AG10803 (cell line): Measurements from ENCODE around the gene EVX2.

Source experiments
- DNase-seq: peaks from one replicate; pipeline ENCODE4 v3.0.0; 2010; ENCODE audit warnings: low read depth
- H3K4me3 ChIP-seq: 2 replicates; pipeline ENCODE4 v1.5.1; 2011; ENCODE audit warnings: mild to moderate bottlenecking, low read length, control low read depth
- TF ChIP-seq, protein P1 (sequence below): conservative IDR thresholded peaks from 2 replicates; pipeline ENCODE4 v1.5.1; 2011; ENCODE audit warnings: mild to moderate bottlenecking, low read length, control low read depth, inconsistent platforms

Gene EVX2

GRCh38 chr2:176110415-176111308, 26.9 kb upstream of the EVX2 start:
- TF ChIP-seq, protein P1, sequence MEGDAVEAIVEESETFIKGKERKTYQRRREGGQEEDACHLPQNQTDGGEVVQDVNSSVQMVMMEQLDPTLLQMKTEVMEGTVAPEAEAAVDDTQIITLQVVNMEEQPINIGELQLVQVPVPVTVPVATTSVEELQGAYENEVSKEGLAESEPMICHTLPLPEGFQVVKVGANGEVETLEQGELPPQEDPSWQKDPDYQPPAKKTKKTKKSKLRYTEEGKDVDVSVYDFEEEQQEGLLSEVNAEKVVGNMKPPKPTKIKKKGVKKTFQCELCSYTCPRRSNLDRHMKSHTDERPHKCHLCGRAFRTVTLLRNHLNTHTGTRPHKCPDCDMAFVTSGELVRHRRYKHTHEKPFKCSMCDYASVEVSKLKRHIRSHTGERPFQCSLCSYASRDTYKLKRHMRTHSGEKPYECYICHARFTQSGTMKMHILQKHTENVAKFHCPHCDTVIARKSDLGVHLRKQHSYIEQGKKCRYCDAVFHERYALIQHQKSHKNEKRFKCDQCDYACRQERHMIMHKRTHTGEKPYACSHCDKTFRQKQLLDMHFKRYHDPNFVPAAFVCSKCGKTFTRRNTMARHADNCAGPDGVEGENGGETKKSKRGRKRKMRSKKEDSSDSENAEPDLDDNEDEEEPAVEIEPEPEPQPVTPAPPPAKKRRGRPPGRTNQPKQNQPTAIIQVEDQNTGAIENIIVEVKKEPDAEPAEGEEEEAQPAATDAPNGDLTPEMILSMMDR: no peak
- DNase-seq: no peak
- no peak overlapping the region for H3K4me3 ChIP-seq

- H3K4me3 ChIP-seq: no peak overlapping the region
- TF ChIP-seq, protein P1: no peak
- no peak for DNase-seq
These were observed 26.2 kb upstream of the EVX2 start for GRCh38 chr2:176109946-176110345.

DNA sequence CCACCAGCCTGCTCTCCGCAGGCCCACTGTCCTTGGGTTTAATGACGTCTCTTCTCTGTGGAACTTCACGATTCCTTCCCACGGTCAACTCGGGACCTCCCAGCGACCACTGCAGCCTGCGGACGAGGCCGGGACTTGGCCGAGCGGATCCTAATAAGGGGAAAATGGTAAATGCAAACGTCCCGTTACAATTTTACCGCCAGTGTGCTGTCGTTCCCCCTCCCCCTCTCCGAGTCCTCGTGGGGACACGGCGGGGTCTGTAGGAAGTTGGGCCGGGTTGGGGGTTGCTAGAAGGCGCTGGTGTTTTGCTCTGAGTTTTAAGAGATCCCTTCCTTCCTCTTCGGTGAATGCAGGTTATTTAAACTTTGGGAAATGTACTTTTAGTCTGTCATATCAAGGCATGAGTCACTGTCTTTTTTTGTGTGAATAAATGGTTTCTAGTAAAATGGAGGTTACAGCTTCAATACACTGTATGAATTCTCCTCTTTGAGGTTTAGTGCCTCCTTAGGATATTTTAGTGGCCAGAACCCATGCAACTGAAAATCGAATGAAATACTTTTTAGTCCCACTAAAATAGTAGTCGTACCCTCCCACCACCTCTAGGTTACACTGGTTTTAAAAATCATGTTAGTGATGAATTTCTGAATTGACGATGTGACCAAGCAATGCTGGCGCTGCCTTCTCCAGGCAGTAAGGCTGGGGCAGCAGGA, 25.6 kb upstream of the EVX2 start:
- H3K4me3 ChIP-seq: no peak overlapping the region
- TF ChIP-seq, protein P1: no peak
- DNase-seq: no peak

DNA sequence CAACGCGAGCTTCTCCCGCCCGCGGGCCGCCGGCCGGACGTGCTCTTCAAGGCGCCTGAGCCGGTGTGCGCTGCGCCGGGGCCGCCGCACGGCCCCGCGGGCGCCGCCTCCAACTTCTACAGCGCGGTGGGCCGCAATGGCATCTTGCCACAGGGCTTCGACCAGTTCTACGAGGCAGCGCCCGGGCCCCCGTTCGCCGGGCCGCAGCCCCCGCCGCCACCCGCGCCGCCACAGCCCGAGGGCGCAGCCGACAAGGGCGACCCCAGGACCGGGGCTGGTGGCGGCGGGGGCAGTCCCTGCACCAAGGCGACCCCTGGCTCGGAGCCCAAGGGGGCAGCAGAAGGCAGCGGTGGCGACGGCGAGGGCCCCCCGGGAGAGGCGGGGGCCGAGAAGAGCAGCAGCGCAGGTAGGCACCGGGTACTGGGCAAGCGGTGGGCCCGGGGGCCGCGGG, 24.0 kb upstream of the EVX2 start:
- no peak for DNase-seq
- H3K4me3 ChIP-seq: no peak overlapping the region
- TF ChIP-seq, protein P1: no peak

- TF ChIP-seq, protein P1: no peak
- H3K4me3 ChIP-seq: peak within 1 kb of the TSS; percentile 20; the same call in 1 of the 2 replicates
- no peak for DNase-seq
These were observed 23.1 kb upstream of the EVX2 start, which contains the start of gene HOXD11 for GRCh38 chr2:176106581-176107539. HOXD11 (plus strand) TSS chr2:176107280; CDS start chr2:176107356, 76 bp downstream.

- H3K4me3 ChIP-seq: no peak overlapping the region
These were observed 22.2 kb upstream of the EVX2 start for GRCh38 chr2:176105730-176106580.

More at GRCh38 chr2:176105730-176106580, 22.2 kb upstream of the EVX2 start:
- no peak for DNase-seq
- TF ChIP-seq, protein P1: no peak
